ENCODE results near the gene GINS3. TPM values are rescaled to one million over a fixed set of nuclear protein-coding genes. Genes with fewer than 3 reads are reported as not detected.

Gene GINS3
- total RNA-seq, result 13.1 and 18.7 TPM in 2 replicates

GRCh38 chr16:58392215-58393137 is at the start of gene GINS3:
GINS3 (plus strand) TSS chr16:58392471; CDS start chr16:58392602, 131 bp downstream.

Small RNA genes within 50 kb of the gene (small RNA-seq; reads per million reads assigned to genes)
- gene RNU6-1110P (not detected), gene RNU6-269P (0.13 reads per million)

Other genes starting within 250 kb of the GINS3 start
- gene CSNK2A2, start 194.4 kb upstream of the GINS3 start, total RNA-seq, result 67.0 and 77.9 TPM in 2 replicates
- gene PRSS54, start 97.4 kb upstream of the GINS3 start, total RNA-seq, result not detected in 2 replicates
- 63.3 and 127 TPM in 2 replicates for gene NDRG4, start 107.7 kb downstream of the GINS3 start, total RNA-seq
- gene SETD6, start 123.0 kb downstream of the GINS3 start, total RNA-seq, result 7.6 and 11.4 TPM in 2 replicates
- 147 and 168 TPM in 2 replicates for gene CNOT1, start 237.4 kb downstream of the GINS3 start, total RNA-seq